GM18858 (cell line): ENCODE data around the gene HDAC7.

Experiments used
- ATAC-seq: cut with Tn5 transposase; IDR thresholded peaks from one replicate; pipeline ENCODE4 v1.9.1; 2021; ENCODE audit not compliant: unreplicated experiment

The HDAC7 gene

GRCh38 chr12:47819896-47820630, at the start of gene HDAC7:
HDAC7 (minus strand) TSS chr12:47819903; CDS start chr12:47819785, 118 bp downstream.
- ATAC-seq, result no peak

GRCh38 chr12:47868552-47869031, 48.9 kb upstream of the HDAC7 start:
- peak; percentile 56 for ATAC-seq

- ATAC-seq, result no peak
Observed at GRCh38 chr12:47868041-47868440, 48.3 kb upstream of the HDAC7 start.

GRCh38 chr12:47867495-47867941, 47.8 kb upstream of the HDAC7 start:
- ATAC-seq, result no peak

DNA sequence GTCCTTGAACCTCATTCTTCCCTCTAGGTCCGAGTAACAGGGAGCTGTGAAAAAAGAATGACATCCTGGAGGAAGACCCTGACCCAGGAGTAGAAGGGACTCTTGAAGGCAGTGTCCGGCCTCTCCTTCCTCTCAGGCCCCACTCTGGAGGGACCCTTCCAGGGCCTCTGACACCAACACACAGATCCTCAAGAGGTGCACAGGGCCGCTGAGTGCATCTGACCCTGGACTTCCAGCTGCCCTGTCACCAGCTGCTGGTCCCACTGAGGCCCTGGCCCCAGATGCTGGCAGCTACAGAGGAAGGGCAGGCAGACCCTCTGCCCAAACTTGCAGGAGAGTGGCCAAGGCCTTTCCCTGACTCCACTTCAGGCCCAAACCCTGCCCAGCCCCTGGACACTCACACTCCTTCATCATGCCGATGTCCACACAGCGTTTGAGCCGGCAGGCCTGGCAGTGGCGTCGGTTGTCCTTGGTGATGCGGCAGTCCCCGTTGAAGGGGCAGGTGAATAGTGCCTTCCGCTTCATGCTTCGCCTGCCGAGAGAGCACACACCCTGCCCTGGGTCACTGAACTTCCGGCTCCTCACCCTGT, 45.0 kb upstream of the HDAC7 start:
- no peak for ATAC-seq

GRCh38 chr12:47863985-47864384, 44.3 kb upstream of the HDAC7 start:
- ATAC-seq, result no peak

DNA sequence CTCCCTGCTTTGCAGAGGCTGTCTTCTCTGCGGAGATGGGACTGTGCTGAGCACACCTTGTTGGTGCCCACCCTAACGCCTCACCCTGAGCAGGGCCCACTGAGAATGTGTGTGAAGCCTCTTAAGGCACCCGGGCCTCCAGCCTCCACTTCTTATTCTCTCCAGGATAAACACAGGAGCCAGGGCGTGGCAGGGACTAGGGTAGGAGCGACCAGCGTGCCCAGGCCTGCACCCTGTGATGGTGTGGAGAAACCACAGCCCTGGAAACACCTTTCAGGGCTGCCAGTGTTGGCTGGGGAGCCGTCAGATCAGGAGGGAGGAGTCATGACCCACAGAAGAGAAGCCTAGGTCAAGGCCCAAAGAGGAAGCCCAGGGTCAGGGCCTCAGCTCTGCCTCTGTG, 43.8 kb upstream of the HDAC7 start:
- no peak for ATAC-seq

GRCh38 chr12:47862881-47863280, 43.2 kb upstream of the HDAC7 start:
- no peak for ATAC-seq

DNA sequence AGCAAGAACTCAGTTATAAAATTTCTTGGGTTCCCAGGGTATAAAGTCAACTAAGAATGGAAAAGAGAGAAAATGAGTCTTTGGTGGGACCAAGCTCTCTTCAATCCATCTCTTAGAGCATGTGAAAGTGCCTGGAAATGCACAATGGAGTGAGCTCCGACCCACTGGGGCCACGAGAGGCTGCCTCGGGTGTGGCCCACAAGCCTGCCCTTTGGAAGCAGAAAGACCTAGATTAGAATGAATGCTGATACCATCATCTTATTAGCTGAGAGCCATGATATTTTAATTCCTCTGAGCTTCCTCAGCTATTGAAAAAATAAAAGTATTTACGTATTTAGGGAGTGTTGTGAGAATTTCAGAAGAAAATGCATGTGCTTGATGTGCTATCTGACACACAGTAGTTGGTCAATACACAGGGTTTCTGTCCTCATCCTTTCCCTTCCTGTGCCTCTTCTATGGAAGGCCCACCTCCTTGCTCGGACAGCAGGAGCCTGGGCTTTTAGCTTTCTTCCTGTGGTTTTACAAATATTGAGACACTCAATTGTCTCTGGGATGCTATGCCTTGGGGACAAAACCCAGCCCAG, 42.6 kb upstream of the HDAC7 start:
- no peak for ATAC-seq

DNA sequence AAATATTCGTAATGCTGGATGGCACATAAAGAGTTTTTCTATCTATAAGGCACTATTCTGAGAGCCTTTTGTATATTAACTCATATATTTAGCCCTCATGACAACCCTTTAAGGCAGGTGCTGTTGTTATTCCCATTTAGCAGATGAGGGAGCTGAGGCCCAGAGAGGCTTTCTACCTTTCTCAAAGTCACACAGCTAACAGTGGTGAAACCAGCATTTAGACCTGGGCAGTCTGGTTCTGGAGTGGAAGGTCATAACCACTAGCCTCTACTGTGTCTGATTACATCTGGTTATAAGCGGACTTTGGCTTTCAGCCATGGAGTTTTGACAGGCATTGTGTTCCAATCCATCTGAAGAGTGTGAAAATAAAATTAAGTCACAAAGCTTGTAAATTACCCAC, 41.2 kb upstream of the HDAC7 start:
- ATAC-seq, result no peak

DNA sequence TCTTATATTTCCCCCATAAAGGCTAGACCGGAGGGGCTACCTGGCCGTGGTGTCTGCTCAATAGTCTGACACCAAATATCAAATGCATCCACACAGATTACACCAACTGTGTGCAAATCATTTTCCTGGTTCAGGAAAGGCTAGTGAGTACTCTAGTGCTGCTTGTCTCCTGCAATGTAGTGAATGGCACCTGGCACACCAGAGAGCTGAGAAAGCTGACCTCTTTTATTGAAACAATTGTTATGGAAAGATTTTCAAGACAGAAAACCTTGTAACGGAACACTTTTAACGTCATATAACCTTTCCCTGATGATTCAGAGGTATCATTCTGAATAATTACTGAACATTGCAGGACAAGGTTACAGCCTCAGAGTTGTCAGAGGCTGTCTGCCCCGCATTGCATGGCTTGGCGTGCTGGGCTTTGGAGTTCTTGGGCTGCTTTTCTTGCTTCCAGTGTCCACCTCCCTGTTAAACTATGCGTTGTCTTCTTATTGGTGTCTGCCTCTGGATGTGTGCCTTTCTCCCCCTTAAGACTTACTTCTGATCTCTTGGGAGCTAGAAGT, 40.7 kb upstream of the HDAC7 start:
- ATAC-seq, result no peak

GRCh38 chr12:47858511-47859266, 39.0 kb upstream of the HDAC7 start:
- no peak for ATAC-seq

DNA sequence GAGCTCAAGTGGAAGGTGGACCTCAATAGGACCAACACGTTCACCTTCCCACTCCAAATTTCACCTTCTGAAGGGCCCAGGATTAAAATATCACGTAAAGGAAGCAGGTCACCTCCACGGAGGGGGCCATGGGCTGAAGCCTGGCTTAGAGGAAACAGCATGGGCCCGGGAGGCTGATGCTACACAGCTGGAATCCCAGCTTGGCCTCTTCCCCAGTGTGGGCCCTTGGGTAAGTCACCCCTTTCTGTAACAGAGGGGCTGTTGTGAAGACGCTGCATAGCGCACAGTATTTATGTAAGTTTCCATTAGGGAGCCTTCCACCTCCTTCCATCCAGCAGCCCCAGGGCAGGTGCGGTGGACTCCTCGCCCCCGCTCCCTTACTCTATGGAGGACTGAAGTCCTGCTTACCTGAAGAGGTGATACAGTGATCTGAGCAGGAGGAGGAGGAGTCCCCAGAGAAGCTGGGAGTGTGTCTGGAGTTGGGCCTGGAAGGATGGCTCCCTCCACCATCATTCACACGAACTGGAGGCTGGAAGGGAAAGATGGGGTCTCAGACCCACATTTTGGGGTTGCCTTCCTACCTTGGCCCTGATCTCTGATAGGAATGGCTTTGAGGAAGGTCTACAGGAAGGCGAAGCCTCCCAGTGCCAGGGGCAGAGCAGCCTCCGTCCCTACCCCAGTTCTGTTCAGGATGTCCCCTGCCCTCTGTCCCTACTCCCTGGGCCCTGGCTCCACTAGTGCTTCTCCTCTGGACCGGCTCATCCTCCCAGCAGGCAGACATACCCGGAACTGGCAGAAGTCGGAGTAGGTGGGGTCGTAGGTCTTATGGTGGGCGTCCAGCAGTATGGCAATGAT, 37.2 kb upstream of the HDAC7 start:
- no peak for ATAC-seq

DNA sequence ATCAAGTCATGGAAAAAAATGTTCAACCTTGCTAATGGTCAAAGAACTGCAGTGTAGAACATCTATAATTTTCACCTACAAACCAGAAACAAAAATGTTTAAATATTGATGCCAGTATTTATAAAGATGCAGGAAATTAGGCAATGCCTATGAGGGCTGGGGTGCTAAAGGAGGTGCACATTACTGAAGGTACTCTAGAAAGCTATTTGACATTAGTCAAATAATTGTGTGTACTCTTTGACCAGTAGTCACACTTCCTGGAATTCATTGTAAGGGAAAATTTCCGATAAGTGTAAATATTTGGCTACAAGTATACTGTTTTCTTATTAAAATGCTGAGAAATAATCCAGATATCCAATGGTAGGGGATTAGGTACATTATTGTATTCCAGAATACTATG, 36.4 kb upstream of the HDAC7 start:
- ATAC-seq, result no peak

GRCh38 chr12:47855502-47855901, 35.8 kb upstream of the HDAC7 start:
- no peak for ATAC-seq

DNA sequence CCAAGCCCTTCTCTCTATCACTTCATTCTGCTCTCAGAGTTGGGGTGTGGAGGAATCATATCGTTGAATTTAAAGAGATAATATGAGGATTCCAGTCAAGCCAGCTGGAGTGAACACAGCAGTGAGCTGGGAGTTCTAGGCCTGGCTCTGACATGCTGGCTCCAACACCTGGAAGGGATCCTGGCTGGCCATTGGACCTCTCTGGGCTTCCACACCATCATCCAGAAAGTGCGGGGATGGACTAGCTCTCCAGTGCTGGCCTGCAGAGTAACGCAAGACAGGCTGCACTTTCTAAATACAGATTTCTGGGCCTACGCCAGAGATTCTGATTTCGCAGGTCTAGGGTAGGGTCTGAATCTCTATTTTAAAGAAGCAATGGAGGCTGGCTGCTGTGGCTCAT, 34.8 kb upstream of the HDAC7 start:
- ATAC-seq, result no peak

DNA sequence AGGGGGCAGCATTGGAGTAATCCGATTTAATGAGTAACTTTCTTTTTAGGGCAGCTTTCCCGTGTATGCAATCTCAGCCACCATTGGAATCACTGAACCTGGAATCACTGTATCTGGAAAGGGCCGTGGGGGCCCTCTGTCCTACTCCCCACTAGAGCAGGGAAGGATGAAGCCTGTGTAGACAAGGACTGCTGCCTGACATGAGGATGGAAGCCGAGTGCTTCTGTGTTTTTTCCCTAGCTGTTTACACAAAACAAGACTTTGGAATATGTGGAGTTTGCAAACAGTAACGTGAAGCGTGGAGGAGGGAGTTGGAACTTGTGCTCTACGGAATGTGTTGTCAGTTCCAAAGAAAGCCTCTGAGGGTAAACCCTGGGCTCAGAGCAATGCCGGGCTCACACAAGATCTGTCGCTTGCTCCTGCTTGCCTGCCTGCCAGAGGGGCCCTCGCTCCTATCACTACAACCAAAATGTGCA, 32.4 kb upstream of the HDAC7 start:
- no peak for ATAC-seq

DNA sequence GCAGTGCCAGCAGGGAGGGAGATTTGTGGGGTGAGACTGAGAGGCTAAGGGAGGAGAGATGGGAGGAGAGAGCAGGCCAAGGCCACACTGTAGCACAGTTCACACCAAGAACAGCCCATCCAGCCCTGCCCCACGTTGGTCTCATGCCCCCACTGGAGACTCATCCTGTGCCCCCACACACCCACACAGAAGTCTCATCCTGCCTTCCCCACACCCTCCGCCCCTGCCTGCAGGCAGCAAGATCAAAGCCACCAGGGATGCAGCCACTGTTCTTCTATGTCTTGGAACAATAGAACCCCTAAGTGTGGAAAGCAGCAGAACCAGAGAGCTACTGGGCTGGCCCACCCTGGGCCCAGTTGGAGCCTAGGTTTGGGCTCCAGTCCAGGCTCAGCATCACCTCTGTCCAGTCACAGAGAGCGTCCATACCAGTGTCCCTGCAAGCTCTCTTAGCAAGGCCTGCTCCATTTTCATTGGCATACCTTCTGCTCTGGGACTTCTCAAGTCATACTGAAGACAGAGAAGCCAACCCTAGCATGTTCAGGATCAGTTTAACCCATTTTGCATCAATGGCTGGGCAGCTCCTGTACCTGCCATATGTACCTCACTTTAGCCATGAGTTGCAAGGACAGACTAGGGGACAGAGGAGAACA, 31.7 kb upstream of the HDAC7 start:
- no peak for ATAC-seq
